HG03439 (cell line): ENCODE measurements around the gene ATIC.

Experiments
- ATAC-seq: cut with Tn5 transposase; IDR thresholded peaks from one replicate; pipeline ENCODE4 v1.9.1; 2021; ENCODE audit warnings: mild to moderate bottlenecking, moderate library complexity; ENCODE audit not compliant: unreplicated experiment

The ATIC gene

DNA sequence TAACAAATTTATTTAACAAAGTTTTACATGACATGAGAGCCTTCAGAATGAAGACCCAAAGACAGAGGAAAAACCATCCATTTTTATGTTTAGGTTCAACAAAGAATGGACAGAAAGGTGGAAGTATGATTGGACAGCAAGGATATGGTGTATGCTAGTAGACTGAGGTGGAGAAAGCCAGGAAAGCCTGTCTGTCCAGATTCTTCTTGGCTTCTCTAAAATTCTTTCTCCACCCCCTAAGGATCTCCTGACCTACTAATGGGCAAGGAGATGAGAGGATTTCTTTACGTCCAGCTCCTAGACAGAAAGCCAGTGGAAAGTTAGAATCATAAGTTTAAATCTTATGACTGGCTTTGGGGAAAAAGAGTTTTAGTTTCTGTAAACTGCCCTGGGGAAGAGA, 3.0 kb downstream of the ATIC start:
- no peak for ATAC-seq

DNA sequence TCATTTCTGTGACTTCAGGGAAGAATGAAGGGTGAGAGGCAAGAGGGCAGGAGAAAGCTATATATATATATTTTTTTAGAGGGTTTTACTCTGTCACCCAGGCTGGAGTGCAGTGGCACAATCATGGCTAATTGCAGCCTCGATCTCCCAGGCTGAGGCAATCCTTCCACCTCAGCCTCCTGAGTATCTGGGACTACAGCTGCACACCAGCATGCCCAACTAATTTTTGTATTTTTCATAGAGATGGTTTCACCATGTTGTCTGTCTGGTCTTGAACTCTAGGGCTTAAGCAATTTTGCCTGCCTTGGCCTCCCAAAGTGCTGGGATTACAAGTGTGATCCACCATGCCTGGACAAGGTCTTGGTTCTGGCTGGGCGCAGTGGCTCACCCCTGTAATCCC, 3.4 kb downstream of the ATIC start:
- ATAC-seq = no peak

DNA sequence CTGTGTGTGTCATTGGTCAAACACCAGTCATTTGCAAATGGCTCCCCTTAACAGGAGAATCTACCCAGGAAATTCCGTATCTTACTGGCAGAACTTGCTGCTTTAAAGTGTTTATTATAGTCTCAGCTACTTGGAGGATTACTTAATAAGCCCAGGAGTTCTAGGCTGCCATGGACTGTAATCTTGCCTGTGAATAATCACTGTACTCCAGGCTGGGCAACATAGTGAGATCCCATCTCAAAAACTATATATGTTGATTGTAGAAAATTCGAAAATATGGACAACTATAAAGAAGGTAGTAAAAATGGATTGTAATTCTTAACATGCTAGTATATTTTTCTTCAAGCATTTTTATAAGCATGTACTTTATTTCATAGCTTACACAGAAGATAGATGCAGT, 4.5 kb downstream of the ATIC start:
- ATAC-seq = no peak

DNA sequence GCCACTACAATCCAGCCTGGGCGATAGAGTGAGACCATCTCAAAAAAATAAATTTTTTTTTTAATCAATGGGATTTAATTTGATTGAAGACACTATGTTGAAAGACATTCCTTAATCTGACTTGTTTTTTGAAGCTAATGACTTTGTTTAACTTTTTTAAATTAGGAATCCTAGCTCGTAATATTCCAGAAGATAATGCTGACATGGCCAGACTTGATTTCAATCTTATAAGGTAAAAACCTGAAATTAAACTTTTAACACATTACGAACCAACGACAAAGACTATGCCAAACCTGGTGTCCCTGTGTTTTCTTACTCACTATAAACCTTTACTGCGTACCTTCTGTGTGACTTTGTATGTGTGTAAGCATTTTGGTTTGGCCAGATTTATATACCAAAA, 7.6 kb downstream of the ATIC start:
- no peak for ATAC-seq

DNA sequence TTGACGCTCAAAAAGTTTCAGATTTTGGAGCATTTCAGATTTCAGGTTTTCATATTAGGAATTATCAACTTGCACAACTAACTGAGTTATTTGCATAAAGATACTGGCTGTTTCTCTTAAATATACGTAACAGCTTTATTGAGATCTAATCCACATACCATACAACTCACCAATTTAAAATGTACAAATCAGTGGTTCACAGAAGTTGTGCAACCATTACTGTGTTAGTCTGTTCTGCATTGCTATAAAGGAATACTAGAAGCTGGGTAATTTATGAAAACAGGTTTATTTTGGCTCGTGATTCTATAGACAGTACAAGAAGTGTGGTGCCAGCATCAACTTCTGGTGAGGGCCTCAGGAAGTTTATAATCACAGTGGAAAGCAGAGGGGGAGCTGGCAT, 8.2 kb downstream of the ATIC start:
- no peak for ATAC-seq

DNA sequence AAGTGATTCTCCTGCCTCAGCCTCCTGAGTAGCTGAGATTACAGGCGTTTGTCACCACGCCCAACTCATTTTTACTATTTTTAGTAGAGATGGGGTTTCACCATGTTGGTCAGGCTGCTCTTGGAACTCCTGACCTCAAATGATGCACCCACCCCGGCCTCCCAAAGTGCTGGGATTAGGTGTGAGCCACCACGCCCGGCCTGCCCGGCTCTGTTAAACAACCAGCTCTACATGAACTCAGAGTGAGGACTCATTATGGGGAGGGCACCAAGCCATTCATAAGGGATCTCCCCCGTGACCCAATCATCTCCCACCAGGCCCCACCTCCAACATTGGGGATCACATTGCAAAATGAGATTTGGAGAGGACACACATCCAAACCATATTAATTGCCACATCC, 8.8 kb downstream of the ATIC start:
- no peak for ATAC-seq

DNA sequence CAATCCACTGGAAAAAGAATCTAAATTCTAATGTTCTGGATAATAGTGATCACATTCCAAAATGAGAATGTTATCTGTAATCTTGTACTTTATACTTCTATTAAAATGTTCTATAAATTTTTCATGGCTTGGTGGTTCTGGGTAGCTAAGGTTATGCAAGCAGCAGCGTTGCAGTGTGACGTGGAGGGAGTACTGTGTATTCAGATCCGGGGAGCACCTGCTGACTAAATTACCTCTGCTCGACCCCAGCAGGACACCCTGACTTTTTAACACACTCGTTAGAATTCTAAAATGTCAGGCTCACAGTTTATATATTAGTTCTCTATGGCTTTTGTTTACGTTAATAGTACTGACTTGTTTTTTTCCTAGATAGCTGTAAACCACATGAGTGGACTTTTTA, 13.0 kb downstream of the ATIC start:
- ATAC-seq = no peak

DNA sequence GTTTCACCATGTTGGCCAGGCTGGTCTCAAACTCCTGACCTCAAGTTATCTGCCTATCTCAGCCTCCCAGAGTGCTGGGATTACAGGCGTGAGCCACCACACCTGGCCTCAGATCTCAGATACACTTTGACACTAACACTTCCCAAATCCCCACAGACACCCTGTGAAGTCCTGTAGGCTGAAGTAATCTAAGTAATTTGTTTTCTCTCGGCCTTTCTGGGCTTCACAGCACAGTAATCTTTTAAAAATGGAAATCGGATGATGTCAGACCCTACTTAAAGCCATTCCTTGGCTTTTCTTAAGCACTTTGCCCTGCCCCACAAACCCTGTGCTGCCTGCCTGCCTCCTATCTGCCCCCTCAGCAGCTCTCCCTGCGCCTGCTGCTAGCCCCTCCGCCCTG, 16.2 kb downstream of the ATIC start:
- no peak for ATAC-seq

DNA sequence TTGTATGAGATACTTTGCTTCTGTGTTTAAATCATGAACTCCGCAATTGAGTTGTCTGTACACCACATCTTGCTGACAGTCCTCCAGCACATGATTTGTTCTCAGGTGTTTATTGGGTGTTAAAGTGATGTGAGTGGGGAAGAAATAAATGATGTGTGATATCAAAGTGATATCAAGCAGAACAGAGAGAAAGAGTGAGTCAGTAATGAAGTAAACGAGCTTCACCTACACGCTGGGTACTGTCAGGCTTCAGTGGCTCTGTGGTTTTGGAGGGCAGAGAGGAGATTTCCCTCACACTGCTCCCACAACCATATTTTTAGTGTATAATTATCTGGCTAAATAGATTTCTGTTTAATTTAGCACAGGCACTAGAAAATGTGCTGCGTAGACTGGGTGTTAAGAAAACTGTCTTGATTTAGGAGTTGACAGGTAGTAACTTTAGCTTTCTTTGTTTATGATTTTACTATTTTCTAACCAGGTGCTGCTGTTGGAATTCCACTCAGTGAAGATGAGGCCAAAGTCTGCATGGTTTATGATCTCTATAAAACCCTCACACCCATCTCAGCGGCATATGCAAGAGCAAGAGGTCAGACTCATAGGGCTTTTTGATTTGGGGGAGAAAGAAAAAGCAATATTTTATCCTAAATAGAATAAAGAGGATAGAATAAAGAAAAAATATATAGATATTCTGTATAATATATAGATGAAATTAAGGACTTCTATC, 21.2 kb downstream of the ATIC start:
- peak; percentile 63 for ATAC-seq

DNA sequence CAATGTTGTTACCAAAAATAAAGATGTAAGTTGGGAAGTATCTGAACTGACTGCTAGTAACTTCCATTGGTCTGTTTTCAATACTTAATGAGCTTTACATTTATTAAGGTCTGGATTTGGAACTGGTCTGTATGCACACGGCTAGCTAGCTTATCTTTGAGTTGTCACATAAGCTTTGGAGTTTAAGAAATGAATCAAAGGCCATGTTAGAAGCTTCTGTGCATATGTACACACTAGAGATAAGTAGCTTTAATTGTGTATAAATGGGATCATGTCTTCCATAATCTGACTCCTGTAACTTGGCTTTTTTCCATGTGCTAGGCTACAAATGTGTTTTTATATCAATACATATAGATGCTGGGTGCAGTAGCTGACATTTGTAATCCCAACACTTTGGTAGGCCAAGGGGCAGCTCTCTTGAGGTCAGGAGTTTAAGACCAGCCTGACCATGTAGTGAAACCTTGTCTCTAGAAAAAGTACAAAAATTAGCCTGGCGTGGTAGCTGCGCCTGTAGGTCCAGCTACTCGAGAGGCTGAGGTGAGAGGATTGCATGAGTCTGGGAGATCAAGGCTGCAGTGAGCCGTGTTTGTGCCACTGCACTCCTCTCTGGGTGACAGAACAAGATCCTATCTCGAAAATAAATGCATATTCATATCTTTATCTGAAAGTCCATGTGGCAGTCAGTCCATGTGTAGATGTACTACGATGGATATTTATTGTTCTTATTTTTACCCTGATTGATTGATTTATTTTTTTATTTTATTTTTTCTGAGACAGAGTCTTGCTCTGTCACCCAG, 27.2 kb downstream of the ATIC start:
- no peak for ATAC-seq

DNA sequence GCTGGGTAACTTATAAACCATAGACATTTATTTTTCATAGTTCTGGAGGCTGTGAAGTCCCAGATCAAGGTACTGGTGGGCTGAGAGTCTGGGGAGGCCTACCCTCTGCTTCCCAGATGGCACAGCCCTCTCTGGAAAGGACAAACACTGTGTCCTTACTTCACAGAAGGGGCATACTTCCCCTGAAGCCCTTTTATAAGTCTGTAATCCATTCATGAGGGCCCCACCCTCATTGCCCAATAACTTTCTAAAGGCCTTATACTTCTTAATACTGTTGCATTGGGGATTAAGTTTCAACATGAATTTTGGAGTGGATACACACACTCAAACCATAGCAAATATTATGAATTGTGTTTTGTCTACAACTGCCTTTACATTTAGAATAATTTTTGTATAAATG, 36.0 kb downstream of the ATIC start:
- ATAC-seq = no peak

DNA sequence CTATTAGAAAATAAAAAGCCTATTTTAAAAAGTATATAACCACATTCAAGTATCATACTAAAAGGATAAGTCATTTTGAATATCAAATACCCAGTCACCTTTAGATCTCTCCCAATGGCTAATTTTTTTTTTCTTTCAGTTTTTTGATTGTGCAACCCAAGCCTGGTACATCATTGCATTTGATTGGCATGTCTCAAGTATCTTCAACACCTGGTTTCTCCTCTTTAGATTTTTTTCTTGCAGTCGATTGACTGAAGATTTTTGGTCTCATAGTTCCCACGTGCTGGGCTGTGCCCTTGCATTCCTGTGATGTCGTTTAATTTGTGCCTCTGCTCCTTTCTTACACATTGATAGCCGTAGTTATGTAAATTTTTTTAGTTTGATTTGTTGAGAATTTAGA, 40.7 kb downstream of the ATIC start:
- ATAC-seq = no peak

DNA sequence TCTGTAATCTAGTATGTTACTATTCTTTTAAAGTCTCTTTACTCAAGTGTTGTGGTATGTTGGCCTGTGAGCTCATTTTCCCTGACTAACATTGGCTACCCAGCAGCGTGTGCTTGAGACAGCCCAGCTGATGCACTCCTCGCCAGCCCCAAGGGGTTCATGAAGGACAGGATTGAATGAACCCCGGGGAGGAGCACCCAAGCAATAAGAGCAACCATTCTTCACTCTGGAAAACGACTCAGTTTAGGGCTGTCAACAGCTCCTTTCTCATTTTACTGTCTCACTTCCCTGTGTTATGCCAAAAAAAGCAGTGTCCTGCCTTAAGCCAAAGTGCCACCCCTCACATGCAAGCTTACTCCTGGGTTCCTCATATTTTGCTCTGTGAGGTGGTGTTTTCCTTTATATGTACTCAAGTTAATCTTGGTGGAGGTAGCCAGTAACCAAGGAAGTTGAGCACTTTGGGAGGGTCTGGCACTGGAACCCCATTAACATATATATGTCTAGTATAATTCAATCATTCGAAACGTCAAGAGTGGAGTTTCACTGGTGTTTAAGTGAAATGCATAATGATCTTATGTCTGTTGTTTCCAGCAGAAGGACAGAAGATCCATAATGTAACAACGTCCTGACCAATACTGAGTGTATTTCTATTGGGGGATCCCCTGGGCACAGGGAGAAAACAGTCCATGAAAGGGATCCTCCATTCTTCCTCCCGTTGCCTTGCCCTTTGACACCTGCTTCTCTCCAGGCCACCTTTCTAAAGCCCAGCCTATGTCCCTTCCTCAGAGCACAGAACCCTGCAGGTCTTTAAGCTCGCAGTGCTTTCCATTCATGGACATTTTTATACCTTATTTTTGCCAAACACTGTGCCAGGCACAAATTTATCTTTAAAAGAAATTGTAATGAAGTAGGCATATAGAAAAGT, 43.2 kb downstream of the ATIC start:
- ATAC-seq = no peak

DNA sequence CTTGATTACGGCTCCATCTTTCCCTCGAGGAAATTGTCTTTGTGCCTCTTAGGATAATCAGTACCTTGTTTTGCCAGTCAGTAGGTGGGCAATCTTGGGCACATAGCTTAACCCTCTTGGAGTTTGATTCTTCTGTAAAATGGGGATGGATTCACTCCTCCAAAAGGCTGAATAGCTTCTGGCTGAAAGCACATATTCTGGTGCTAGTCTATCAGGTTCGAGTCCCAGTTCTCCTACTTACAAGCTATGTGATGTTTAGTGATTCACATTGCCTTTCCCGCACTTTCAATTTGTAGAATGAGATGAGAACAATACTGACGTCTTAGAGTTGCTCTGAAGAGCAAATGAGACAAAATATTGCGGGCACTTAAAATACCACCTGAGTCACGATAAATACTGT, 43.9 kb downstream of the ATIC start:
- no peak for ATAC-seq

DNA sequence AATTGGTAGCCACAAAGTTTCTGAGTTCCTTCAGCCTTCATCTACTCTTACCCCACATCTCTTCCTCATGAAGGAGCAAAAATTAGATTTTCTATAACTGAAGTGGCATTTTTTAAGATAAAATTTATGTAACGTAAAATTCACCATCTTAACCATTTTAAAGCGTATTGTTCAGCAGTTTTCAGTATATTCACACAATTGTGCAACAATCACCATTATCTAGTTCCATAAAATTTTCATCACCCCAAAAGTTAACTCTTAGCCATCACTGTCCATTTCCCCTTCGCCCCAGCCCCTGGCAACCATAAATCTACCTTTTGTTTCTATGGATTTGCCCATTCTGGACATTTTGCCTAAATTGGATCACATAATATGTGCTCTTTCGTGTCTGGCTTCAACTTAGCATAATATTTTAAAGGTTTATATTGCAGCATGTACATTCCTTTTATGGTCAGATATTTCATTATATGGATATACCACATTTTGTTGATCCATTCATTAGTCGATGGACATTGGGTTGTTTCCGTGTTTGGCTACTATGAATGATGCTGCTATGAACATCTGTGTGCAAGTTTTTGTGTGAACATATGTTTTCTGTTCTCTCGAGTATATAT, 44.6 kb downstream of the ATIC start:
- no peak for ATAC-seq

DNA sequence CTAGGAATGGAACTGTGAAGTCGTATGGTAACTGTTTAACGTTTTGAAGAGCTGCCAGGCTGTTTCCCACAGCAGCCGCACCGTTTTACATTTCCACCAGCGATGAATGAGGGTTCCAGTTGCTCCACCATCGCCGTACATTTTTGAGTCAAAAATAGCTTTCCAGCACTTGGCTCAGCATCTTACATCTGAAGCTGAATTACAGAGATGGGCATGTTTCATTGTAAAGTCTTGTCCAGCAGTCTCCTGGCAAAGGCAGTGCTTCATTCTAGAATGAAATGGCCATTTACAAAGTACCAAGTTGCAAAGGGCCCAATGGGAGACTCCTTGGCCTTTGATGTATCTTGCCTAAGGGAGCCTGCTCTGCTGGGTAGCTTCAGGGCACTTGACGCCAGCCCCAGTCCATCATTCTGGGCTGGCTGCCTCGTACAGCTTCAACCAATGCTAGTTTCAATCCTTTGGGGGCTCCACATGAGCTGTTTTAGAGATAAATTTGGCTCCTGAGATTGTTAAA, 45.1 kb downstream of the ATIC start:
- no peak for ATAC-seq

DNA sequence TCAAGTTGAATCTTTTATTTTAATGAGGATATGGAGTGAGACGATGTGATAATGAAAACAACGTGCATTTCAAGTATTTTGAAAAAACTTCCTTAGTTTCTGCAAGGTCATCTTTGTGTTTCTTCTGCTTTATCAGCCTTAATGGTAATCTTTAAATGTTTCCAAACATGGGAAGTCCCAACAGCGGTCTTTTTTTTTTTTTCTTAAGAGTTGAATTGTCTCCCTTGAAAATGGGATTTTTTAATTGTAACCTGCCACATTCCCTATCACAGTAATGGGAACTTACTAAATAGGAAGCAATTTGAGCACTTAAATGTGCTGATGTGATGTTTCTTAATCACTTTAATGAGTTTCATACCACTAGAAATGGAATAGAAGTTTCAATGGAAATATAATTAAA, 45.8 kb downstream of the ATIC start:
- no peak for ATAC-seq

DNA sequence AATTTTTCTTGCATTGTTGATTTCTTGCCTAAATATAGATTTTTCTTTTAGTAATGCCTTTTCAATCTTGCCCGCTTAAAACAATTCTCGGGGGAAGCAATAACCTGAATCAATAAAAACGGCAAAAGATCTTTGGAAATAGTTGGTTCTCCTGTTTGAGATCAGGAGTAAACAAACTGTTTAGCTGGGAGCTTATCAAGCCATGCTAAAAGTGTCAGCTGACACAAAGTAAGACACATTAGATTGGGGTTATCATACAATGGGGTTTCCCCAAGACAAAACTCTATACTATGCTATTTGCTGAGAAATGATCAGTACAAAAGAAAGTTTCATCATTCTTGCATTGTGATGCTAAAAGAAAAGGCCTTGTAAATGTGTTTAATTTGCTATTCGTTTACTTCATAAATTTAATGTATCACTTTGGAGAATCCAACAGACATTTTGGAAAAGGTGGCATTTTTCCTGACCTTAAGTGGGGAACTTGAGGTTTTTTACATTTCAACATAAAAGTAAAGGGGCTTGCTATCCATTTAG, 46.5 kb downstream of the ATIC start:
- no peak for ATAC-seq

DNA sequence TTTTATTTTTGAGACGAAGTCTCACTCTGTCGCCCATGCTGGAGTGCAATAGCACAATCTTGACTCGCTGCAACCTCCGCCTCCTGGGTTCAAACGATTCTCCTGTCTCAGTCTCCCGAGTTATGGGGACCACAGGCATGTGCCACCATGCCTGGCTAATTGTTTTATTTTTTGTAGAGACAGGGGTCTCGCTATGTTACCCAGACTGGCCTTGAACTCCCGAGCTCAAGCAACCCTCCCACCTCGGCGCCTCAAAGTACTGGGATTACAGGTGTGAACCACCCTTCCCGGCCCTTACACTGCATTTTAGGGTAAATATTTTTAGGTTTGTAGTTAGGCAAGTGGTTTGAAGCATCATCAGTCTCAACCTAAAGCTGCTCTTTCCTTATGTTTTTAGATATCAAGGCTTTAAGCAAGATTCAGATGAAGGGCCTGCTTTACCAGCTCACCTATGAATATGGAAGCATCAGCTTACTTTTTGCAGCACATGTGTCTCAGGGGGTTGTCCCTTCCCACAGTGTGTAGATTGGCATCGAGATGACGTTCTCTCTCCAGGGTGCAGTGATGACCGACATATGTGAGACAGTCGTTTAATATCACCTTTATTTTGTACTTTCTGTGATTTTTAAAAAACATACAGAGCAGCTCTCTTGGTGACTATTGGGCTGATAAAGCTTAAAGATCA, 47.2 kb downstream of the ATIC start:
- no peak for ATAC-seq

DNA sequence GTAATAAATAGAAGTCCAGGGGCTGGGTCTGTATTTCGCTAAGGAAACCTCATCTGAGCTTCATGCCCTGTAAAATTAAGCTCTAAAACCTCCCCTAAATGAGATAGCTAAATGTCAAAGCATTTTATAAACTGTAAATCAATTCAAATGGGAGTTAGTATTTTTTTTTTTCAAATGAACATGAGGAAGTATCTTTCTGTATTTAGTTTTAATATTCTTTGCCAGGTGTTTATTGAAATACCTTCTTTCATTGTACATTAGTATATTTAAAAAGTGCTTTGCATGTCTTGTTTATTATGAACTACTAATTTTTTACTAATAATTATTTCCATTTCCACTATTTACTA, 47.7 kb downstream of the ATIC start:
- no peak for ATAC-seq
